HG02798 (cell line): ENCODE results near the gene TFDP1.

Experiments
- ATAC-seq: cut with Tn5 transposase; IDR thresholded peaks from one replicate; pipeline ENCODE4 v1.9.1; 2021; ENCODE audit warnings: mild to moderate bottlenecking; ENCODE audit not compliant: unreplicated experiment, poor library complexity

TFDP1 gene

DNA sequence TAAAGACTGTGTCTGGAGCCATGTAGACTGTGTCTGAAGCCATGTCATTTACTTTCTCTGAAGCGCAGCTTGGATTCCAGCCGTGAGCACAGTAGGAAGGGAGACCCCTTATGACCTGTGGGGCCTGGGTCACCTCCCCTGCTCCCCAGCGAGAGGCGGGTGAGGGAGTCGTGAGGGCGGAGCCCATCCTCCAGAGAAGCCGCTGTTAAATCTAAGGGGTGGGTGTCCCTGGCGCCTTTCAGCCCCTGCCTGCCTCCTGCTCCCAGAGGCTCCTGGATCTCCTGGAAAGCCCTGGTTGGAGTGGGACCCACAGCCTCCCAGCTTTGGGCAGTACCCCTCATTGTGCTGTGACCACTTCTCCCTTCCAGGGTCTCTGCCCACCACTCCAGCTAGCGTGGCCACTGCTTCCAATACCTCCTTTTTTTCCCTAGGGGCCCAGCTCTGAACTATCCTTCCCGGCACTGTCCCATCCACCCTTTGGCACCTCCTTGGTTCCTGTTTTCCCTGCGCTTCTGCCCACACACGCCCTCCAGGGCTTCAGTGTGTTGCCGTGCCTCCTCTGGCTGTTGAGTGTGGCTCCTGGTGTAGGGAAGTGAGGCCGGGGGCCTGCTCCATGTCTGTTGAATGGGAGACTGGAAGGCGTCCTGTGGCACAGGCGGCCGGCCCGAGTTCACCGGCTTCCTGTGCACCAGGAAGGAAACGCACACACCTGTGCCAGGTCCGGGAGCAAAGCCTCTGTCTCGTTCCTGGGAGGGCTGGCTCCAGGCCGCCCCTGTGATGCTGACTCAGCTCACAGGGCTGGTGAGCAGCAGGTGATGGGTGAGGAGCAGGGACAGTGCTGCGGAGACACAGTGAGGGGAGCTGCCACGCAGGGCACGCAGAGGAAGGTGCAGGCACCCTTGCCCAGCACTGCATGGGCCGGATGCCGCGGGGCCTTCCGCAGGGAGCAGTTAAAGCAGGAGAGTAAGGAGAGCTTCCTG, 44.0 kb downstream of the TFDP1 start:
- no peak for ATAC-seq

DNA sequence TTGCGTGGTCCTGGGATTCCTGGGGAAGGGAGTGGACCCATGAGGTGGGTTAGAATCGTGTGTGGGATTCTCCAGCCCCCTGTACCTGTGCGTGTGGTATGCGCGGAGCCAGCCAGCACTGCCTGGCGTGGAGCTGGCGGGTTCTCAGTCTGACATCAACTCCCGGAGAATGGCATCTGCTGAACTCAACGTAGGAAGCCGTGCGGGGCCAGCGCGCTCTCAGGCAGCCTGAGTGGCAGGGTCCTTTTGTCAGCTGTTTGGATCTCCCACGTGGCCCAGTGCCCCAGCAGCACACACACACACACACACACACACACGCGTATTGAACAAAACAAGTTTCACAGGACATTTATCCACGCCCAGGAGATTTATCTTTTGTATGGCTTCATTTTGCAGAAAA, 45.3 kb downstream of the TFDP1 start:
- ATAC-seq = no peak

- ATAC-seq = no peak
Observed at GRCh38 chr13:113630296-113630695, 45.7 kb downstream of the TFDP1 start.

DNA sequence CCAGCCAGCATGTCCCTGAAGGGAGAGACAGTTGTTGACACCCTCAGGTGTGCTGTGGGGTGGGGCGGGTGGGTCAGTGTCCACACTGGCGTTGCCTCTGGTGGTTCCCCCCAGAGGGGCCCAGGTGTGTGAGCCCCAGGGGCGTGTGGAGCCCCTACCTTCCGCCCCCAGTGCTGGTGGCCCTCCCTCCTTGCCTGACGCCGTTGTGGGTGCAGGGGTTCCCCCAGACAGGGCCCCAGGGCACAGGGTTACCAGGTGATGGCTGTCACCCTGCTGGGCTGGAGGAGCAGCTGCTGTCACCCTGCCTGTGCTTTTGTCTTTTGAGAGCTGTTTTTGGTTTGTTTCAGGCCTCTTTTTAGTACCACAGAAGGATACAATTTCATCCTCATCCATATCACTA, 46.3 kb downstream of the TFDP1 start:
- no peak for ATAC-seq

DNA sequence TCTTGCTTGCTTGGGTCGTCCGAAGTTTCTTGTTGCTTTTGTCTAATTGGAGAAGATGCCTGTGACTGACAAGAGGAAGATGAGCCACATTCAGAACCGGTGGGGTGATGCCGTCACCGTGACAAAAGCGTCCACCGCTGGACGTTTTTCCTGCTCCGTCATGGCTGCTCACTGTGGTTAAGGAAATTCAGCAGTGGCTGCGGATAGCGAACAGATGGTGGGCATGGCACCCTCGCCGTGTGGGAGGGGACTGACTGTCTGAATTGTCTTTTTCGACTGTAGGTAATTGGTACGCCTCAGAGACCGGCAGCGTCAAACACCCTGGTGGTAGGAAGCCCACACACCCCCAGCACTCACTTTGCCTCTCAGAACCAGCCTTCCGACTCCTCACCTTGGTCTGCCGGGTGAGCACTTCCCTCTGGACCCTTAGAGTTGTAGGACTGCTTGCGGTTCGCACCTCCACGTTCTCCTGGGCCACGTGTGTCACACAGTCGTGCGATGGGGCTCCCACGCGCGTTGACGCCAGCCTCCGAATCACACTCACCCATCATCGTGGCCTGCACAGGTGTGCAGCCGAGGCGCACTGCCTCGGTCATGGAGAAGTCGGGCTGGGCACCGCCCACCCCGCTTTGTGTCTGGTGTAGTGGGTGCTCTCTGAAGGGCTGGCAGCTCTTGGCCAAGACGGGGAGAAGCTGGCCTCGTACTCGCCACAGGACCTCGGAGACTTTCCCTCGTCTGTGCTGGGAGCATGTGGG, 47.0 kb downstream of the TFDP1 start:
- no peak for ATAC-seq

- ATAC-seq = no peak
Observed at GRCh38 chr13:113632706-113633484, 48.3 kb downstream of the TFDP1 start.

- no peak for ATAC-seq
Observed at GRCh38 chr13:113633485-113633873, 48.9 kb downstream of the TFDP1 start.

DNA sequence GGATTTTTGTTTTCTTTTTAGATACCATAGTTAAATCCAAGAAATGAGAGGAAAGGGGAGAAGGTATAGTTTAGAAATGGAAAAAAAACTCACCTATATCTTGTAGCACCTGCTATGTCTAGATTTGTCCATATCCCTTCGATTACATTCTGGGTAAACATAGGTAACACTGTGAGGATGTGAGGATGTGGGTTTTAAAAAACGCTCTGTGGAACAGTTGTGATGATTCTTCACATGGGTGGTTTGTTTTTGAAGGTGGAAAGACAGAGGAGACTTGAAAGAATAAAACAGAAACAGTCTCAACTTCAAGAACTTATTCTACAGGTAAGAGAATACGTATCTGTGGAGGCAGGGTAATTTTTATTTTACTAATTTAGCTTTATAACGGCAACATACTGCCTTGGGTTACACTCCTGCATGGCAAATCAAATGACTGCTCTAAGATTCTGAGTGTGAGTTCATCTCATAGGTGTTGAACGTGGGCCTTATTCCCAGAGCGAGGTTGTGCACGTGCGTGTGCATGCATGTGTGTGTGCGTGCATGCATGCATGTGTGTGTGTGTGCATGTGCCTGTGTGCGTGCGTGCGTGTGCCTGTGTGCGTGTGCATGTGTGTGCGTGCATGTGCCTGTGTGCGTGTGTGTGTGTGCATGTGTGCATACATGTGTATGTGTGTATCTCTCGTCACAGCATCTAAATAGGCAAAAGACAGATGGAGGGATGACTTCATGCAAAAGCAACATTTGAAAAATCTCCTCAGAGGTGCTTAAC, 49.9 kb downstream of the TFDP1 start:
- no peak for ATAC-seq

DNA sequence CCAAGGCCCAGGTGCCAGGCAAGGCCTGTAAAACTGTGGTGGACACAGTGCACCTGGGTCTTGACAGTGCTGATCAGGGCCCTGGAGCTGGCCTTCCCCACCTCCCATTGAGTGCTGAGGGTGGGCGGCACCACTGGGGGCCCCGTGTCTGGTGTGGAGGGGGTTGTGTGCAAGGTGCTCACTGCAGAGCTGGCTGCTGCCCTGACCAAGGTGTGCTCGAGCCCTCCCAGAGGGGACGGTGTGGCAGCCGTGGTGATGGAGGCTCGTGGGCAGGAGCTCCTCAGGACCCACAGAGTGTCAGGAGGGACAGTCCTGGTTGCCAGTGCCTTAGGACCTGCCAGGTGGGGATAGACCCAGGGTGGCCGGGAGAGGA, 50.5 kb downstream of the TFDP1 start:
- ATAC-seq = no peak

- ATAC-seq = no peak
Observed at GRCh38 chr13:113635709-113636108, 51.2 kb downstream of the TFDP1 start.

GRCh38 chr13:113636266-113636963, 51.9 kb downstream of the TFDP1 start:
- ATAC-seq = no peak

DNA sequence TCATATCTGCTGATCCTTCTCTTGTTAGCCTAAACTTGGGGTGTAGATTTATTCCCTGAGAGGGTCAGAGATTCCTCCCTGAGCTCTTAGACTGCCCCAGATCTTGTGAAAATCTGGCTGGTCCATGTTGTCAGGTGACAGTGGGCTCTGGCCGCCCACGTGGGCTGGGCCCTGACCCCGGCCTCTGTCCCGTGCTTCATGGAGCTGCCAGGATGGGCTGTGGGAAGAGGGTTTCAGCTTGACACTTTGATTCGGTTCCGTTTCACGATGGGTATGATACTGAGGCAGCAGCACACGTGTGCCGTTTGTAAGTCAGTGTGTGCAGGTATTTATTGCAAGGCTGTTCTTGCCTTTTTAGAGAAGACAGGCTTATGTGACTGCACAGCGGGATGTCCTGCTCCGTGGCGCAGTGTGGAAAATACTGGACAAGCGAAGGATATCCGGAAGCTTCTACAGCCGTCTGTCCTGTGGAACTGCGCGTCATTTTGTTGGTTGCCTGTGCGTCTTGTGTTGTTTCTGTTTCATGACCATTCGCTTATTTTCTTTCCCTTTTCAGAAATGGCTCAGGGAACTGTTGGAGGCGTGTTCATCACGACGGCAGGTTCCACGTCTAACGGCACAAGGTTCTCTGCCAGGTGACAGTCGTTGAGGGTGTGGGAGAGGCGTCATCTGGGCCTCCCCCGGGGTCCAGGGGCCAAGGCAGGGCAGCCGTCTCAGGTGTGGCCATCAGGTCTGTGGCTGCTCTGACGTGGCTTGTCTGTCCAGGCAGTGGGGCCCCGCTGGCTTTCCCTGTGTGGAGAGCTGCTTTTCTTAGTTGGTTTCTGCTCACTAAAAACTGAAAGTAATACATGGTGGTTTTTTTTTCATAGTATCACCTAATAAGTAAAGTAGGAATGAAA, 53.0 kb downstream of the TFDP1 start:
- ATAC-seq = no peak

DNA sequence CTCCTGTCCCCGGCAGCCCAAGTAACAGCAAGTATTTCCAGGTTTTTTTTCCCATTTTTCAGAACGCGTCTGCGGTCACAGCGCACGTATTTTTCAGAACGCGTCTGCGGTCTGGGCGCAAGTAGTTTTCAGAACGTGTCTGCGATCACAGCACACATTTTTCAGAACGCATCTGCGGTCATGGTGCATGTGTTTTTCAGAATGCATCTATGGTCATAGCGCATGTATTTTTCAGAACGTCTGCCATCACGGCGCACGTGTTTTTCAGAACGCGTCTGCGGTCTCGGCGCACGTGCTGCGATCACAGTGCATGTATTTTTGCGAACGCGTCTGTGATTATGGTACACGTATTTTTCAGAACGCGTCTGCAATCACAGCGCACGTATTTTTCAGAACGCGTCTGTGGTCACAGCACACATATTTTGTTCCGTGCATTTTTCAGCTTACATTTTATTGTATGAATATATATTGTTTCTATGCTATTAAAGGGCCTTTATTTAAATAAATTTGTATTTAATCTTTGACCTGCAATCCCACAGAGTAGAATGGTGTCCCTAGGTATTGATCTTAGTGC, 53.7 kb downstream of the TFDP1 start:
- no peak for ATAC-seq

- ATAC-seq = no peak
Observed at GRCh38 chr13:113638806-113639205, 54.3 kb downstream of the TFDP1 start.

- no peak for ATAC-seq
Observed at GRCh38 chr13:113639616-113640262, 55.2 kb downstream of the TFDP1 start.

GRCh38 chr13:113641426-113641825, 56.9 kb downstream of the TFDP1 start:
- no peak for ATAC-seq

- no peak for ATAC-seq
Observed at GRCh38 chr13:113642563-113642962, 58.0 kb downstream of the TFDP1 start.

DNA sequence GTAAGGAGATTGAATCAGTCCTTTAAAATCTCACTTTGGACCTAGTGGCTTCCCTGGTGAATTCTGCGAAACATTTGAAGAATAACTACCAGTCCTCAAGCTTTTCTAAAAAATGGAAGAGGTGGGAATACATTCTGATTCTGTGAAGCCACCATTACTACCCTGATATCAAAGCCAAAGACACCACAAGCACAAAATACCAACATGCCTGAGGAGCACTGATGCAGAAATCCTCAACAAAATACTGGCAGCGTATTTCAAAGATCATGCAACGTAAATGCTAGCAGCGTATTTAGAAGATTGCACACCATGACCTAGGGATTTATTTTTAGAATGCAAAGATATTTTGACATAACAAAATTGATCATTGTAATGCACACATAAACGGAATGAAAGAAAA, 59.0 kb downstream of the TFDP1 start:
- ATAC-seq = no peak
